Suprapubic skin (tissue), 3 donors: ENCODE results near the gene OR2C3.

ENCODE experiments used
- CTCF ChIP-seq, 2 donors: fragments of 200-600 bp in 1 of 2; fragments of 450-650 bp in 1 of 2; sonication (generic) in 1 of 2; IDR thresholded peaks; one replicate each; pipeline ENCODE4 v1.5.1; 2016 to 2019; ENCODE audit warnings: antibody characterized with exemption in 2 of 2, mild to moderate bottlenecking in 1 of 2, moderate library complexity in 1 of 2
- EP300 ChIP-seq: sonication (generic); formaldehyde crosslinking; IDR thresholded peaks from one replicate; pipeline ENCODE4 v1.6.1; 2017; ENCODE audit warnings: antibody characterized with exemption
- POLR2A ChIP-seq, 2 donors: fragments of 450-650 bp; IDR thresholded peaks; one replicate each; pipeline ENCODE4 v1.6.1; 2017; ENCODE audit warnings: antibody characterized with exemption in 2 of 2, mild to moderate bottlenecking in 2 of 2, moderate library complexity in 2 of 2

DNA sequence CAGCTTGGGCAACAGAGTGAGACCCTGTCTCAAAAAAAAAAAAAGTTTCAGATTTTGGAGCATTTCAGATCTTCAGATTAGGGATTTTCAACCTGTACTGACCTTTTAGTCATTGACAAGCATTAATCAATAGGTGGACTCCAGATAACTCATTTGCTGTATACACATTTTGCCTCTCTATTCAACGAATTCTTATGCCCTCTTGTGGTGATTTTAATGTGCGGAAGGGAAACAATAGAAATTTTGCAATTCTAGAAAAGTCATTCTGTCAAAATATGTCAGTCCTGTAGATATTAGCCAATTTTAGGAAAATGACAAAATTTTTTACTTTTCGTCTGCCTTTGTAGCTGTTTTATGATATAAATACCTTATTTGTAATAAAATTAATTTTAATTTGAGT is 40.3 kb upstream of the OR2C3 start:
- TF ChIP-seq POLR2A (IDR thresholded peaks at IDR 0.05) (no peak), CTCF (IDR thresholded peaks at IDR 0.05) (no peak), EP300 (no peak)
